Measurements from ENCODE around the gene ZNF358.
"Not testable (repeated sequence)": the region's sequence is repeated elsewhere in the genome, so short reads cannot be mapped to it uniquely, and the experiment has no call there.

Gene ZNF358

DNA sequence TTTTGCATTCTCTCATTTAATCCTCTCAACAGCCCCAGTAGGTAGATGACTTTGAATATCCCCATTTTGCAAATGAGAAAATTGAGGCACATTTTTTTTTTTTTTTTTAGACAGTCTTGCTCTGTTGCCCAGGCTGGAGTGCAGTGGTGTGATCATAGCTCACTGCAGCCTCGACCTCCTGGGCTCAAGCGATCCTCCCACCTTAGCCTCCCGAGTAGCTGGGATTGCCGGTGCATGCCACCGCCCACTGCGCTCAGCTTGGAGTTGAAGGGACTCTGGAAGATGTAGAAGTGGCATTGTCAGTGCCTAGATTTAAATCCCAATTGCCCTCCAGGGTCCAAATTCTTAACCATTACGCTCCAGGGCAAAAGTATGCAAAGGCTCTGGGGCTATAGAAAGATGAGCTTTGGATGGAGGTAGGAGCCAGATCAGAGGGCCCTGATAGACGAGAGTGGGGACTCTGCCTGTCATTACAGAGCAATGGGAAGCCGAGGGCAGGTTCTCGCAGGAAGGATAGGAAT, 5.7 kb downstream of the ZNF358 start:
- no peak for DNase-seq

DNA sequence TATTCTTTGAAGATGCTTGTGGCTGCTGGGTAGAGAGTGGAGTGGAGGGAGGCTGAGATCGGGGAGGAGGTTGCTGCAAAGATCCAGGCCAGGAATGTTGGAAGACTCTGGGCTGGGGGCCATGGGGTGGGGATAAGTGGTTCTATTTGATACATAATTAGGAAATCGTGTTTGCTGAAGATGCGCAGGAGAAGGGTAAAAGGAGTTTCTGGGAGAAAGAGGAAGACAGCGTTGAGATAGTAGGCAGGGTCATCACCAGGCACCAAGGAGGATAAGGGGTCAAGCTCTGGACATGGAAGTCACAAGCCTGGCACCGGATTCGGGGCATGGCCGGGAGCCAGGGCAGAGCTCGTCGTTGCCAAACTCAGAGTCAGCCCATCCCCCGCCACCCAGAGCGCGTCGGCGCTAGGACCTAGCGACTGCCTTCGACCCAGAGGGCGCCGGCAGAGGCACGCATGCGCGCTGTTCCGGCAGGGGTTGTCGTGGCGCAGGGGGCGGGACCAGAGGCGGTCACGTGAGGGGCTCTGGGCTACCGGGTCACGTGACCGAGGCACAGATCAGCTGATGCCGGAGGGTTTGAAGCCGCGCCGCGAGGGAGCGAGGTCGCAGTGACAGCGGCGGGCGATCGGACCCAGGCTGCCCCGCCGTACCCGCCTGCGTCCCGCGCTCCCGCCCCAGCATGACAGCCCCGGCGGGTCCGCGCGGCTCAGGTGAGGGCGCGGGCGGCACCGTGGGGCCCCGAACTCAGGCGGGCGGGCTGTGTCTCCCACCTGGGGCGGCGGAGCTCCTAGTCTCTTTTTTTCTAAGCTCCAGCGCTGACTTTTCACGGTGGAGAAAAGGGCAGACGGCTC, 6.4 kb downstream of the ZNF358 start, which contains the start of gene MCOLN1:
Gene MCOLN1 (plus strand): TSS at position 553 of the 851 bp plus-strand sequence. CDS start 127 bp downstream, at position 680.
- DNase-seq, result peak; percentile 91

DNA sequence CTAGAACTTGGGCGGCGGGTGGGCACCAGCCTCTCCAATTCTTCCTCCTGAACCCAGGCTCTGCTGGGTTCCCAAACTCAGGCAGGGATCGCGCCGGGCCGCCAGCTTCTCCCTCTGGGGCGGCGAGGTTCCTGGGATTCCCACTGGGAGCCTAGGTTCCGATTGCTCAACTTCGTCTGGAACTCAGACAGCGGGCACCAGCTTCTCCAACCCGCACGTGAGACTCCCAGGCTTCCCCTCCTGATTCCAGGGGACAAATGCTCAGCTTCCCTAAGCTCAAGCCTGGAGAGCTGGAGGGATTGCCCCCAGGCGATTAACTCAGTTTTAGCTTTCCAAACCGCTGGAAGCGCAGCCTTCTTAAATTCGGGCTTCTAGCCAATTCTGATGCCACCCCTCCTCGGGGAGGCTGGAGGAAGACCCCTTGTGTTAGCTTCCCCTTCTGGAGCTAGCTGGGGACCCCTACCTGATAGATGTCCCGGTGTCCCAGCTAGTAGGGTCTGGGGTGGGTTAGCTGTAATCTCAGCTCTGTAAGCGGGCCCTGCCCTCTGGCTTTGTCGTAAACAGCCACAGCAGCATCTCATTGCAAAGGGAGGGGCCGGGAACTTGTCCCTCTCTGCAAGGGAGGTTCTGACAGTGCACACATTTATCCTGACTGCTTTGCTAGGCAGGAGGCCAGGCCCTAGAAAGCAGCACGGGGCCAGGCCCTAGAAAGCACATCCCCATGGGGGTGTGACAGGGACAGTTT, 7.2 kb downstream of the ZNF358 start:
- no peak for DNase-seq

DNA sequence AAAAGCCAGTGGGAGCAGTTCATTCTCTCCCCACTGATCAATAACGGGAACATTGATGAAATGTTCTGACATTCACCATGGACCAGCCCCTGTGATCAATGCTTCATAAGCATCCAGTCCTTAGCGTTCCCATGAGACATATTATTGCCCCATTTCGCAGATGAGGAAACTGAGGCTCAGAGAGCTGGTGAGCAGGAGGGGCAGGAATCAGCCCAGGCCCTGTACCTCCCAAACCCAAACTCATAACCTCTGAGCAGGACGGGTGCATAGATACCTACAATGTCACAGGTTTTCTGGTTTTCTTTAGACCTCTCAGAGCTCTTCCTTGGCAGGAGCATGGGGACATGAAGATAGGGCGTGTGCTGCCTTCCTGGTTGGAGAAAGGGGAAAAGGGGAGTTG, 8.6 kb downstream of the ZNF358 start:
- DNase-seq, result no peak

DNA sequence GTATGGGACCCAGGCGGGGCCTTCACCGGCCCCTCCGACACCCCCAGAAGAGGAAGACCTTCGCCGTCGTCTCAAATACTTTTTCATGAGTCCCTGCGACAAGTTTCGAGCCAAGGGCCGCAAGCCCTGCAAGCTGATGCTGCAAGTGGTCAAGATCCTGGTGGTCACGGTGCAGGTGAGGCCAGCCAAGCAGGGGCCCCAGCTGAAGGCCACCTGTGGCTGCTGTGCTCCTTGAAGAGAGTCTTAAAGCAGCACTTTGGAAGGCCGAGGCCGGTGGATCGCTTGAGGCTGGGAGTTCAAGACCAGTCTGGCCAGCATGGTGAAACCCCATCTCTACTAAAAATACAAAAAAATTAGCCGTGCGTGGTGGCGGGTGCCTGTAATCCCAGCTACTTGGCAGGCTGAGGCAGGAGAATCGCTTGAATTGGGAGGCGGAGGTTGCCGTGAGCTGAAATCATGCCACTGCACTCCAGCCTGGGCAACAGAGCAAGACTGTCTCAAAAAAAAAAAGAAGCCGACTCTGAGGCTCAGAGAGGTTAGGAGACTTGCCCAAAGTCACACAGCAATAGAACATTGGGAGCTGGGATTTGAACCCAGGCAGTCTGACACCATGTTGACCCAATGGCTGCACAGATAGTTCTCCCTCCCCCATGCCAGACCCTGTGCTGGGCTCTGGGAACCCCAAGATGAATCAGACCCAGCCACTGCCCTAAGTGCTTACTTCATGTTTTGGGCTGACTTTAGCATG, 9.3 kb downstream of the ZNF358 start:
- no peak for DNase-seq

DNA sequence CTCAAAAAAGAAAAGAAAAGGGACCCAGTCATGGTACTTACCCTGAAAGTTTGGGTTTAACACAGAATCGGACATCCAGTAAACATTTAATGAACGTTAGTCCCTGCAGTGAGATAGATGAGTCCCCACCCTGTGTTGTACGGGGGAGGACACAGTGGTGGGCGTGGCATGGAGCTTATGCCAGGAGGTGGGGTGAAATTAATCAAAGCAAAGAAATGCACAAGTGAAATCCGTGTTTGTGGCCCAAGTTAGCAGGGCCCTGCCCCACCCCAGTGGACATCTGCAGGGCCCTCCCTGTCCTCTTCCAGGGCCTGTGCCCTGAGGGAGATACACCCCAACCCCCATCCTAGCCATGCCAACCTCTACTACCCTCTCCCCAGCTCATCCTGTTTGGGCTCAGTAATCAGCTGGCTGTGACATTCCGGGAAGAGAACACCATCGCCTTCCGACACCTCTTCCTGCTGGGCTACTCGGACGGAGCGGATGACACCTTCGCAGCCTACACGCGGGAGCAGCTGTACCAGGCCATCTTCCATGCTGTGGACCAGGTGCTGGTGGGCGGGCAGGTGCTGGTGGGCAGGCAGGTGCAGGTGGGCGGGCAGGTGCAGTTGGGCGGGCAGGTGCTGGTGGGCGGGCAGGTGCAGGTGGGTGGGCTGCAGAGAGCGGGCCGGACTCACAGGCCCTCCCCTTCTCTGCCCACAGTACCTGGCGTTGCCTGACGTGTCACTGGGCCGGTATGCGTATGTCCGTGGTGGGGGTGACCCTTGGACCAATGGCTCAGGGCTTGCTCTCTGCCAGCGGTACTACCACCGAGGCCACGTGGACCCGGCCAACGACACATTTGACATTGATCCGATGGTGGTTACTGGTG, 10.4 kb downstream of the ZNF358 start:
- no peak for DNase-seq

DNA sequence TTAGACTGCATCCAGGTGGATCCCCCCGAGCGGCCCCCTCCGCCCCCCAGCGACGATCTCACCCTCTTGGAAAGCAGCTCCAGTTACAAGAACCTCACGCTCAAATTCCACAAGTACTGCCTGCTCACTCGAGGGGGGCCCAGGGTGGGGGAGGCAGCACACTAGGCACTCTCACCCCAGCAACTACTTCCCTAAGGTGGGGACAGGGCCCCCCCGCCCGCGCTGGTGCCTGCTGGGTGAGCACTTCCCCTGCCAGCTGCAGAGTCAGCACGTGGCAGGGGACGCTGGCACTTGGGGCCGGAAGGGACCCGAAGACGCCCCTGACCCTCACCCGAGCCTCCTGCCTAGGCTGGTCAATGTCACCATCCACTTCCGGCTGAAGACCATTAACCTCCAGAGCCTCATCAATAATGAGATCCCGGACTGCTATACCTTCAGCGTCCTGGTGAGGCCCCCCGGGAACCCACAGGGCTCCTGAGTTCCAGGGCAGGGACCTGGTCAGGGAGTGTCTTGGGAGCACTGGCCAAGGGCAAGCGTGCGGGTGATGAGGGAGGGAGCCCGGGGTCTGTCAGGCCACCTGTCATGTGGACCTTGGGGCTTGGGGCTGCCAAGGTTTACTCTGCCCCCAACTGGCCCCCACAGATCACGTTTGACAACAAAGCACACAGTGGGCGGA, 11.8 kb downstream of the ZNF358 start:
- DNase-seq, result no peak

DNA sequence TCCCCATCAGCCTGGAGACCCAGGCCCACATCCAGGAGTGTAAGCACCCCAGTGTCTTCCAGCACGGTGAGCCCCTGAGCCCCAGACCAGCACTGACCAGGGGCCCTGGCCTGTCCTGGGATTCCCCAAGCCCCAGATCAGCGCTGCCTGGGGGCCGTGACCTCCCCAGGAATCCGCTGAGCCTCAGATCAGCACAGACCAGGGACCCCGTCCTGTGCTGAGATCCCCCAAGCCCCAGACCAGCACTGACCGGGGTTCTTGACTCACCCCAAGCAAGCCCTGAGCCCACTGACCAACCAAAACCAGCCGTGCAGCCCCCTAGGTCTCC, 12.3 kb downstream of the ZNF358 start:
- no peak for DNase-seq

DNA sequence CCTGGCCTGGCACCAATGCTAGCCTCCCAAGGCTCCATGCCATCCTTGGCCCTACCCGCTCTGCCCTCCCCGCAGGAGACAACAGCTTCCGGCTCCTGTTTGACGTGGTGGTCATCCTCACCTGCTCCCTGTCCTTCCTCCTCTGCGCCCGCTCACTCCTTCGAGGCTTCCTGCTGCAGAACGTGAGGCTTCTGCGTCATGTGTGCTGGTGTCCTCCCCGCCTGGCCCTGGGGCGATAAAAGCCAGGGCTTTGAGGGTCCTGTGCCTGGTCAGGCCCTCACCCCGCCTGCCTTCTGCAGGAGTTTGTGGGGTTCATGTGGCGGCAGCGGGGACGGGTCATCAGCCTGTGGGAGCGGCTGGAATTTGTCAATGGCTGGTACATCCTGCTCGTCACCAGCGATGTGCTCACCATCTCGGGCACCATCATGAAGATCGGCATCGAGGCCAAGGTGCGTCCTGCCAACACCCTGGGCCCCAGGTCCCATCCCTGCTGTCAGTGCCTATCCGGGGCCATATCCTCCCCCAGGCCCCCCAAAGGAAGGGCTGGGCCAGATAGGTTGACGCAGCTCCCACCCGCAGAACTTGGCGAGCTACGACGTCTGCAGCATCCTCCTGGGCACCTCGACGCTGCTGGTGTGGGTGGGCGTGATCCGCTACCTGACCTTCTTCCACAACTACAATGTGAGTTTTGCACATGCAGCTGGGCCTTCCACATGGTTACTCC, 12.8 kb downstream of the ZNF358 start:
- no peak for DNase-seq

DNA sequence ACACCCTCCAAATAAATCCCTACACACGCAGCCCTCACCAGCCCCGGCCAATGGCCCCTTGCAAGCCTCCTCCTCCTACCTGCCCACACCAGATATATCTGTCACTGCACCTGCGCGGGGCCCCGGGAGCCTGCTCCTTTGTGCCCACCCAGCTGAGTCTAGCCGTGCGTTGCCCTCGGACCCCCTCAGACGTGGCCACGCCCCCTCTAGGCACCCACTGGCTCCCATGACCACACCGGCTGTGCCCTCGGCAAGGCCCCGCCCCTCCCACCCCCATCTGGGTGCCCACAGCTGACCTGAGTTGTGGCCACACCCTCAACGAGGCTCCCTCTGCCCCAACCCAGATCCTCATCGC, 13.3 kb downstream of the ZNF358 start:
- no peak for DNase-seq

DNA sequence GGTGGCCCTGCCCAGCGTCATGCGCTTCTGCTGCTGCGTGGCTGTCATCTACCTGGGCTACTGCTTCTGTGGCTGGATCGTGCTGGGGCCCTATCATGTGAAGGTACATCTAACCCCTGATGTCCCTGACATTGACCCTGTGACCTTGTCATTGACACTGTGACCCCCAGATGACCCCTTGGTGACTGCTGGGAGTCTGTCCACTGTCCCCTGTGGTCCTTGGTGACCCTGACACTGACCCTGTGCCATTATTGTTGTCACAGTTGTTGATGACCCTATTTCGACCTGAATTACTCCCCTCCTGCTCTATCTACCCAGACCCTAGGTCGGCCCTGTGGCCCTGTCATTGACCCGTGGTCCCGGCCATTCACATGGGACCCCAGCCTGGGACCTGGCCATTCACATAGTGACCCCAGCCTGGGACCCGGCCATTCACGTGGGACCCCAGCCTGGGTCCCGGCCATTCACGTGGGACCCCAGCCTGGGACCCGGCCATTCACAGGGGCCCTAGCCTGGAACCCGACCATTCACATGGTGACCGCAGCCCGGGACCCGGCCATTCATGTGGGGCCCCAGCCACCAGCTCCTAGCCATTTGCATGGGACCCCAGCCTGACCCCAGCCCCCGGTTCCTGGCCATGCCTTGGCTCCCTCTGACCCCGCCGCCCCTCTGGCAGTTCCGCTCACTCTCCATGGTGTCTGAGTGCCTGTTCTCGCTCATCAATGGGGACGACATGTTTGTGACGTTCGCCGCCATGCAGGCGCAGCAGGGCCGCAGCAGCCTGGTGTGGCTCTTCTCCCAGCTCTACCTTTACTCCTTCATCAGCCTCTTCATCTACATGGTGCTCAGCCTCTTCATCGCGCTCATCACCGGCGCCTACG, 13.9 kb downstream of the ZNF358 start:
- no peak for DNase-seq

DNA sequence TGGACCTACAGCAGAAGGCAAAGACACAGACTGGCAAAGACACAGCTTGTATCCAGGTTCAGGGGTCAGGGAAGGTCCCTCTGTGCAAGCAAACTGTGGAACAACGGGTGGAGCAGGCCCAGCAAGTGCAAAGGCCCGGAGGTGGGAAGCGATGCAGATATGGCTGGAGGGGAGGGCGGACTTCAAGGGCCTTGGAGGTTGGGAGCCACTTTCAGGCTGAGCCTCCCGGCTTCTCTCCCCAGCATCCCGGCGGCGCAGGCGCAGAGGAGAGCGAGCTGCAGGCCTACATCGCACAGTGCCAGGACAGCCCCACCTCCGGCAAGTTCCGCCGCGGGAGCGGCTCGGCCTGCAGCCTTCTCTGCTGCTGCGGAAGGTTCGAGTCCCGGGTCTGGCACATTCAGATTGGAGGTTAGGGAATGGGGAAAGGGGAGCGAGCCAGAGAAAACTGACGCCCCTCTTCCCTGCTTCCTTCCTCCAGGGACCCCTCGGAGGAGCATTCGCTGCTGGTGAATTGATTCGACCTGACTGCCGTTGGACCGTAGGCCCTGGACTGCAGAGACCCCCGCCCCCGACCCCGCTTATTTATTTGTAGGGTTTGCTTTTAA, 17.5 kb downstream of the ZNF358 start:
- peak; percentile 53 for DNase-seq

DNA sequence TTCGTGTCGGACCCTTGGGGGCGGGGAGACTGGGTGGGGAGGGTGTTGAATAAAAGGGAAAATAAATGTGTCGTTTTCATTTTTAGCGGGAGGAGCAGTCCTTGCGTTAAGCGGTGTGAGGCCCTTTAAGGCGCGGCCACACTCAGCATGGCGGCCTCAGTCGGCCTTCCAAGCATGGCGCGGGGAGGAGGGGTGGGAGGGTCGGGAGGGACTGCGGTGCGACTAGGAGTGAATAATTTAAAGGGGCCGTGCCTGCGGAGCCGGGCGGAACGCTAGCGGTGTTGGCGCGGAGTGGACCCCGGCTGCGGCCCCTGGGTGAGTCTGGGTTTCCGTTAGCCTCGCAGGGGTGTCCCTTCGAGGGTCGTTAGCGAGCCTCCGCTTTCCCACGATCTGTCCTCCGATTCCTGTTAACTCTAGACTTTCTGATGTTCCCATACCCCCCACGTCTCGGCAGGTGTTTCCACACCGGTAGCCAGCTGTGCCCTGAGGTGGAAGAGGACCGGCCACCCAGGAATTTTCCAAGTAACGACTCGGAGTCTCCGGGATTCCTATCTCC, 18.1 kb downstream of the ZNF358 start:
- peak; percentile 61 for DNase-seq

DNA sequence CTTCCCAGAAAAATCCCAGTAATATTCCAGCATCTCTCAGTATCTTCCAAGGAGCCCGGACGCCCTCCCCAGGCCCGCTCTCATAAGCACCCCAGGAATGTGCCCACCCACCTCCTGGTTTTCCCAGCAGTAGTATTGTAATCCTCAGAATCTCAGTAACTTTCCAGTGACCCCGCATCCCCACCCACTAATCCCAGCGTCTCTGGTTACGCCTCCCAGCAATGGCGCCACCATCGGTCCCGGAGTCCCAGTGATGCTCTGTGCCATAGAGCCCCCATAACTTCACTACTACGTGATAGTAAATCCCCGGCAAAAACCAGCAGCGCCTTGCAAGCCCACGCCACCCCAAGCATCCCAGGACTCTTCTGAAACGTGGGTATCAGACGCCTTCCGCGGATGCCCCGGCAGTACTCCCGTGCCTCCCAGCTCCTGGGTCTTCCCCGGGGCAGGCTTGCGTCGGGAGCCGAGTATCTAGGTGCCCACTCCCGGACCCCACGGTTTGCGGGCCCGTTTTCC, 18.7 kb downstream of the ZNF358 start:
- peak; percentile 23 for DNase-seq

DNA sequence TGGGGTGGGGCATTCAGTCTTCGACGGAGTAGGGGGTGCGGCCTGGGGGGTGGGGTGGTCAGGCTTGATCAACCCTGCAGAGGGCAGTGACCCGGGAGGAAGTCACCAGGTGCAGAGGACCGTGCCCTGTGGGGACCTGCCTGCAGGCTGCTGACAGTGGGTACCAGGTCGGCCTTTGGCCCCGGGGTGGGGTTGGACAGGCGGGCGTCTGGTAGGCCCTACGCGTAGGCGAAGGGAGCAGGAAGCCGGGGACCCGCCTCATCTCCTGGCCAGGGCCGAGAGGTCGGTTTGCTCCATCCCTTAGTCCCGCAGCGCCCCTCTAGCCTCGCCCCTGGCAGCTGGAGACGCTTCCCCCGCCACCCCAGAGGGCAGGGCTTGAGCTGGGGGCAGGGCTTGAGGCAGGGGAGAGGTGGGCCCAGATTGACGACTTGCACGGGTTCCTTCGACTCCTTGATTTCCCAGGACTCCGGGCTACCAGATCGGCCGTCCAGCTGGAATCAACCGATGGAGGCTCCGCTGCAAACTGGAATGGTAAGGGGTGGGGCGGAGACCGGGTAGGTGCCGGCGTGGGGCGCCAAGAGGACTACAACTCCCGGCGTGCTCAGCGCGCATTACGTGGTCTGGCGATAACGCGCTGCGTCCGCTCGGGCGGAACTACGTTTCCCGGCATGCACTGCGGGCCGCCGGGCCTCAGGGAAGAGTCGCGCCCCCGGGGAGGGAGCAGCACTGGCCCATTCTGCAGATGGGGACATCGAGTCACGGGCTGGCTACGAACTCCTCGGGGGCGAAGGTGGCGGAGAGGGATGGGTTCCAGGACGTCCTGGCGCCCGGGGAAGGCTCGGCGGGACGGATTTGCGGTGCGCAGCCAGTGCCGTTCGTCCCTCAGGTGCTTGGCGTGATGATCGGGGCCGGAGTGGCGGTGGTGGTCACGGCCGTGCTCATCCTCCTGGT, 19.4 kb downstream of the ZNF358 start, which contains the start of gene PNPLA6:
Gene PNPLA6 (plus strand): TSS at position 671 of the 951 bp plus-strand sequence. CDS start 72 bp downstream, at position 743.
- DNase-seq, result peak; percentile 69

DNA sequence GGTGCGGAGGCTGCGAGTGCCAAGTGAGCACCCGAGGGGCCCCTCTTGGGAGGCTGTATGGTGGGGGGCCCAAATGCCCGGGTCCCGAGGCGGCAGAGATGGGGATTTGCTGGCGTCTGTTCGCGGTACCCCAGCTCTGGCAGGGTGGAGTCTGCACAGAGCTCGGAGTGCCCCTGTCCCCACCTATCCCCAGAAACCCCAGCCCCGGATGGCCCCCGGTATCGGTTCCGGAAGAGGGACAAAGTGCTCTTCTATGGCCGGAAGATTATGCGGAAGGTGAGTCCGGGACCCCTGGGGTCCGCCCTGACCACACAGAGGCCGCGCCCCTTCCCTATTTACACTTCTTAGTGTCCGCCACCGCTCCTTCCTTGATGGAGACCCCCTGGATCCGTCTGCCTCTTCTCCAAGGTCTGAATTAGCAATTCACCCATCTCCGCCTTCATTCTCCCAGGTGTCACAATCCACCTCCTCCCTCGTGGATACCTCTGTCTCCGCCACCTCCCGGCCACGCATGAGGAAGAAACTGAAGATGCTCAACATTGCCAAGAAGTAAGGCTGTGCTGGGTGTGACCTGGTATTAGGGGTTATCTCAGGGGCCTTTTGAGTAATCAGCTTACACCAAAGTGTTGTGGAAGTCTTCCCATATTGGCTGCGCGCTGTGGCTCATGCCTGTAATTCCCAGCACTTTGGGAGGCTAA, 20.2 kb downstream of the ZNF358 start:
- DNase-seq, result no peak

DNA sequence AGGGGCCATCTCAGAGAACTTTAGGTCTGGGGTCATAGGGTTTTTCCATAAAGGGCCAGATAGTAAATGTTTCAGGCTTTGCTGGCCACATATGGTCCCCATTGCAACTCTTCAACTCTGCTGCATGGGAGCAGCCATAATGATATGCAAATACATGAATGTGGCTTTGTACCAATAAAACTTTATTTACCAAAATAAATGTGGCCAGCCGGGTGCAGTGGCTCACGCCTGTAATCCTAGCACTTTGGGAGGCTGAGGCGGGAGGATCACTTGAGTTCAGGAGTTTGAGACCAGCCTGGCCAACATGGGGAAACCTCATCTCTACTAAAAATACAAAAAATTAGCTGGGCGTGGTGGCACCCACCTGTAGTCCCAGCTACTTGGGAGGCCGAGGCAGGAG, 23.1 kb downstream of the ZNF358 start:
- not testable (repeated sequence) for DNase-seq
